Cardiac septum (tissue), 1 donor: ENCODE data around the gene PPP1R14B. TPM values are rescaled to one million over a fixed set of nuclear protein-coding genes. Genes with fewer than 3 reads are reported as not detected.

Experiments used
- DNase-seq: peaks from one replicate; pipeline ENCODE4 v3.0.0-alpha.2; 2020; ENCODE audit warnings: low spot score
- intact Hi-C: fragments of 100-400 bp; cut with DNase I; formaldehyde crosslinking; loops from one replicate; pipeline ENCODE4 v1.14.0; 2022
- long read RNA-seq: library from polyadenylated mRNA; unstranded; transcript quantifications from one replicate; pipeline ENCODE4 v2.0.0, GENCODE V29; 2021
- total RNA-seq: library from RNA; stranded (reverse); fragmentation: NEBNext Ultra II Directional; extraction: Animal tissue kit (Norgen Biotek cat#: 25700); gene quantifications from one replicate; pipeline ENCODE4 v1.2.1, GENCODE V29; 2021
- donor health status: DM: no; HTN: no; CAD: no.

Gene PPP1R14B
- 113 TPM for total RNA-seq
- long read RNA-seq, transcript PPP1R14B-201 (4 exons, 982 nt) = major isoform, 109 of 113 reads
- long read RNA-seq, partial matches to known transcripts = 2 of 113 reads
- long read RNA-seq, other reads (novel, unspliced or antisense) = 2 of 113 reads

DNA sequence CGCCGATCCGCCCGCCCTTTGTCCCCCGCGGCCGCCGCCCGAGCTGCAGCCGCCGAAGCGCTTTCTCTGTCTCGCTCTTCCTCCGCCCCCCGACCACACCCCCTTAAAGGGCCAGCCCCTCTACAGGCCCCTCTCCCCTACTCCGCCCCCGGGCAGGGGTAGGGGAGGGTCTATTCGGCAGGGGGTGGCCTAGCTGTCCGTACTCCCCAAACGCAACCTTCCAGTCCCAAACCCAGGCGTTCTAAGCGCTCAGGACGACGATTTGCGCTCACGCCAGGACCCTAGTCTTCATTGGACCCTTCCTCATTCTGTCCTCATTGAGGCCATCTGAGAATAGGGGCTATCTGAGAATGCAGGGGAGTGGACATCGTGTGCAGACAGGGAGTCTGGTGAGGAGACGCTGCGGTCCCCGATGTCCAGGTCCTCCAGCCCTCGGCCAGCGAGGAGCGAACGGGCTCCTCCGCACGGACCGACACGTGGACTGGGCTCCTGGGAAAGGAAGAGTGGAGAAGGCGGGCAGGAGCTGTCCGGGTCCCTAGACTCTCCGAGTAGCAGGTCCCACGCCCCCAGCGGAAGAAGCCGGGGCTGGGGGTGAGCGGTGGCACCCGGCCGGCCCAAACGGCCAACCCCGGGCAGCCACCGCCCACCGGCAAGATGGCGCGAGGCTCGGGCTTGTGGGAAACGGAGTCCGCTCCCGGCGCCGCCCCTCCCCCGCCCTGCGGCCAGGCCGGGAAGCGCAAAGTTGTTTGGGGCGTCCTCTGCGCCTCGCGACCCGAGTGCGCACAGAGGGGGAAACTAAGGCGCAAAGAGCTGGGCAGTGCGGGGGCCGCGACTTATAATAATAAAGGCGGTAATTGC is at the start of gene PPP1R14B:
PPP1R14B (minus strand) TSS at position 73 of the 858 bp plus-strand sequence. CDS start 270 bp downstream, outside the sequence.
- DNase-seq = peak; percentile 92
- intact Hi-C loops = loop anchor here (1.0 kb wide), 1 partner anchor 22 kb away; no protein-coding TSS in a partner anchor

DNA sequence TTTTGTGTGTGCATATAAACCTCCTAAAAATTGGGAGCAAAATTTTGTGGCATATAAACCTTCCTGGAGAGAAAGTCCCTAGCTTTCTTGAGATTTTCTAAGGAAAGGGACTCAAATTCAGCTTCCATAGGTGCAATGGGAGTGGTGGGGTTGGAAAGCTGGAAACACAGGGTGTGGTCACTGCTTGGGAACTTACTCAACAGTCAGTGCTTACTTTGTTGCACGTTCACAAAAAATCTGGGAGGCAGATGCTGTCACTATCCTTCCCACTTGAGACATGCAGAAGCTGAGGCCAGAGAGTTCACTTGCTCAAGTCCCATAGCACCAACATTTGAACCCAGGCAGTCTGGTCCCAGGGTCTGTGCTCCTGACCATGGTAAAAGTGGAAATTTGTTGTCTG is 49.5 kb upstream of the PPP1R14B start:
- no peak for DNase-seq
- intact Hi-C loops = no loop called here

GRCh38 chr11:64295760-64296159 is 49.0 kb upstream of the PPP1R14B start:
- intact Hi-C loops = no loop called here
- DNase-seq = no peak

DNA sequence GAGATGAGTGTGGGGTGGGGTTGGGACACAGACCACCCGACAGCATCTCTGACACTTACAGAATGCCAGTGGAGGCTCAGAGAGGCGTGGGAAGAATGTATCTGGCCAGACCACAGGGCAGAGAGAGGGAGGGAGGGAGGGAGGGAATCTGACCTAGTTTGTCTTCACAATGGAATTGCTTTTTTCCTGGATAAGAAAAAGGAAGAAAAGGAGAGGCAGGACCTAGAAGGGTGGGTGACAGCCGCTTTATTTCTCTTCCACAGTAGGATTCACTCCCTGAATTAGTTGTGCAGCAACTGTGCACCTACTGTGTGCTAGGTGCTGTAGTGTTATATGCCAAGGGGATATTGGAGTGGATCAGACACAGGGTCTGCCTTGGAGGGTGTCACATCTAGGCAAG is 48.0 kb upstream of the PPP1R14B start:
- intact Hi-C loops = no loop called here
- DNase-seq = no peak

- intact Hi-C loops = no loop called here
- DNase-seq = no peak
Observed at GRCh38 chr11:64292460-64293254, 45.9 kb upstream of the PPP1R14B start.

DNA sequence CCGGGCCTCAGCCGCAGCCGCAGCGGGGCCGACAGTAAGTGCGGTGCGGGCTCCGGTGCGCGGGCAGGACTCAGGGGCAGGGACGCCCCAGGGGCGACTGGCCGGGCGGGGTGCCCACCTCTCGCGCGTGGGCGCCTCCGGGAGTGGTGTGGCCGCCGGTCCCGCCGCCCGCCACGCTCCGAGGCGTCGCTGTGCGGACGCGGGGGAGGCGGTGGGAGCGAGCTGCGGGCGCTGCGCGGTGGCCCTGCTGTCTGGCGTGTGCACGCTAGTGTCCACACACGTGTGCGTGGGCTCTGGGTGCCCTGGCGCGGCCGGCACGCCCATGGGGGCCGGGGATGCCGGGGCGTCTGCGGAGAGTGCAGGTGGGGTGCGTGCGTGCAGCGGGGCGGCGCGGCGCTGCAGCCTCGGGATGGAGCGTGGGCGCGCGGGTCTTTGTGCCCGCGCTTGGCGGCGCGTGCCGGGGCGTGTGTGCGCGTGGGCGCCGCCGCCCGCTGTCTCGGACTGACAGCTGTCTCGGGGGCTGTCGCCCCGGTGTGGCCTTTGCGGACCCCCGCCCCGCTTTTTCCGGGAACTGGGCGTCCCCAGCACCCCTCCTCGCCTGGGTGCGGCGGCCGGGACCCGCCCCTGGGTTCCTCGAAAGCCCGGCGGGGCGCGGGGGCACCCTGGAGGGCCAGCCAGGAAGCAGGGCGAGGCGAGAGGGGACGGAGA is 45.2 kb upstream of the PPP1R14B start:
- intact Hi-C loops = no loop called here
- no peak for DNase-seq

- intact Hi-C loops = no loop called here
- no peak for DNase-seq
Observed at GRCh38 chr11:64291262-64291751, 44.6 kb upstream of the PPP1R14B start, which contains the start of gene KCNK4. Gene KCNK4 (plus strand): TSS chr11:64291302. CDS start chr11:64293019, 1,717 bp downstream.

DNA sequence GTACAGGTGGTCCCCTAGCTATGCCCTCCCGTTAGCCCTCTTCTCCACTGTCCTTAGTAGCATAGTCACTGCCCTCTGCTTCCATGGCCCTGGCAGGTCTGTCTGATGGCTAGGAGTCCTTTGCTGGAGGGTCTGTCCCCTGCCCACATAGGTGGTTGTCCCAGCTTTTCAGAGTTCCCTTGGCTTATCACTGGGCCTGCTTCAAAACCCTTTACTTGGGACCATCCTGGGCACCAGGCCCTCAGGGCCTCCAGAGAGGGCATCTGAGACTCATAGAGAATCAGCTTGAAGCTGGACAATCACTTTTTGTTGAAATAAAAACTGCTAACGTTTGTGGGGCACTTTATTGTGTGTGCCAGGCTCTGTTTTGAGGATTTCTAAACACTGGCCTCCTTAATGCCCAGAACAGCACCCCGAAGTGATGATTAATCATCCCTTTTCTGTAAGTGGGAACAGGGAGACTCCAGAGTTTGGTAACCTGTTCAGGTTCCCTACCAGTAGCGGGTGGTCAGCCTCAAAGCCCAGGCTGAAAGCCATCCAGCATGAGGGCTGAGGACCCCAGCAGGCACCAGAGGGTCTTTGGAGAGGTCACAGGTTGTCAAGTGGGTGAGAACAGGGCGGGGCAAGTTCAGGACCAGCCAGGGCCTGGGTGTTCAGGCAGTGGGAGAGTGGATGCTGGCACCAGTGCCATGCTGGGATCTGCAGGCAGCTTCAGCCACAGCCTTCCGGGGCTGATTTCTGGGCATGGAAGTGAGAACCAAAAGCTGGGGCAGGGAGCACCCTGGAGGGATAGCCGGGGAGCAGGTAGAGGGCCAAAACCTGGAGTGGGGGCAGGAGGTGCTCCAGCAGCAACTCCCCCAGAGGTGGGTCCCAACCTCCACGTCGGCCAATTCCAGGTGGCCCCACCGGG is 43.9 kb upstream of the PPP1R14B start:
- DNase-seq = no peak
- intact Hi-C loops = no loop called here

- no peak for DNase-seq
- intact Hi-C loops = no loop called here
Observed at GRCh38 chr11:64289002-64289564, 42.3 kb upstream of the PPP1R14B start.

DNA sequence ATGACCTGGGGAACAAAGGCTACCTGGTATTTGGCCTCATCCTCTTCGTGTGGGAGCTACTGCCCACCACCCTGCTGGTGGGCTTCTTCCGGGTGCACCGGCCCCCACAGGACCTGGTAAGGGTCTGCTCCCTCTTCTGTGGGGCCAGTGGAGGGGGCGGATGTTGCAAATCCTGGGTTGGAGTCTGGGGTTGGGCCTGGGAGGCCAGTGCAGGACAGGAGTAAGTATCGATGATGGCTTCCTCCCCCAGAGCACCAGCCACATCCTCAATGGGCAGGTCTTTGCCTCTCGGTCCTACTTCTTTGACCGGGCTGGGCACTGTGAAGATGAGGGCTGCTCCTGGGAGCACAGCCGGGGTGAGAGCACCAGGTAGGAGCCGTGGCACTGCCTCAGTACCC is 41.6 kb upstream of the PPP1R14B start:
- intact Hi-C loops = no loop called here
- DNase-seq = no peak

DNA sequence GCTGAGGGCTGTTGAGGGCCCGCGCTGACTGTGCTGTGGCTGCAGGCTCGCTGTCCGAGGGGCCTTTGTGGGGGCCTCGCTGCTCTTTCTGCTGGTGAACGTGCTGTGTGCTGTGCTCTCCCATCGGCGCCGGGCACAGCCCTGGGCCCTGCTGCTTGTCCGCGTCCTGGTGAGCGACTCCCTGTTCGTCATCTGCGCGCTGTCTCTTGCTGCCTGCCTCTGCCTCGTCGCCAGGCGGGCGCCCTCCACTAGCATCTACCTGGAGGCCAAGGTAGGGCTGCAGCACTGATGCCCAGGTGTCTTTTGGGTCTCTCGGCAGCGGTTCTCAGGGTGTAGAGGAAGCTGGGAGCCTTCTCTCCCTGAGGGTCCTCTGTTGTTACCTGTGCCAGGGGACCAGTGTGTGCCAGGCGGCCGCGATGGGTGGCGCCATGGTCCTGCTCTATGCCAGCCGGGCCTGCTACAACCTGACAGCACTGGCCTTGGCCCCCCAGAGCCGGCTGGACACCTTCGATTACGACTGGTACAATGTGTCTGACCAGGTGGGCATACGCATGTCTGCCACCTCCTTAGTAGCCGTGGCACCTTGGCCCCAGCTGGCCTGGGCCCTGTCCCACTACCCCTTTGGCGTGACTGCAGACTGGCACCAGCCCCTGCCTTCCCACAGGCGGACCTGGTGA is 41.1 kb upstream of the PPP1R14B start:
- no peak for DNase-seq
- intact Hi-C loops = no loop called here

GRCh38 chr11:64286801-64287159 is 40.0 kb upstream of the PPP1R14B start:
- no peak for DNase-seq
- intact Hi-C loops = no loop called here

- no peak for DNase-seq
- intact Hi-C loops = loop anchor here (1.0 to 2.0 kb wide), 2 partner anchors 16 to 19 kb away; partner anchors contain the start of gene ESRRA
Observed at GRCh38 chr11:64285885-64286800, 39.4 kb upstream of the PPP1R14B start.

DNA sequence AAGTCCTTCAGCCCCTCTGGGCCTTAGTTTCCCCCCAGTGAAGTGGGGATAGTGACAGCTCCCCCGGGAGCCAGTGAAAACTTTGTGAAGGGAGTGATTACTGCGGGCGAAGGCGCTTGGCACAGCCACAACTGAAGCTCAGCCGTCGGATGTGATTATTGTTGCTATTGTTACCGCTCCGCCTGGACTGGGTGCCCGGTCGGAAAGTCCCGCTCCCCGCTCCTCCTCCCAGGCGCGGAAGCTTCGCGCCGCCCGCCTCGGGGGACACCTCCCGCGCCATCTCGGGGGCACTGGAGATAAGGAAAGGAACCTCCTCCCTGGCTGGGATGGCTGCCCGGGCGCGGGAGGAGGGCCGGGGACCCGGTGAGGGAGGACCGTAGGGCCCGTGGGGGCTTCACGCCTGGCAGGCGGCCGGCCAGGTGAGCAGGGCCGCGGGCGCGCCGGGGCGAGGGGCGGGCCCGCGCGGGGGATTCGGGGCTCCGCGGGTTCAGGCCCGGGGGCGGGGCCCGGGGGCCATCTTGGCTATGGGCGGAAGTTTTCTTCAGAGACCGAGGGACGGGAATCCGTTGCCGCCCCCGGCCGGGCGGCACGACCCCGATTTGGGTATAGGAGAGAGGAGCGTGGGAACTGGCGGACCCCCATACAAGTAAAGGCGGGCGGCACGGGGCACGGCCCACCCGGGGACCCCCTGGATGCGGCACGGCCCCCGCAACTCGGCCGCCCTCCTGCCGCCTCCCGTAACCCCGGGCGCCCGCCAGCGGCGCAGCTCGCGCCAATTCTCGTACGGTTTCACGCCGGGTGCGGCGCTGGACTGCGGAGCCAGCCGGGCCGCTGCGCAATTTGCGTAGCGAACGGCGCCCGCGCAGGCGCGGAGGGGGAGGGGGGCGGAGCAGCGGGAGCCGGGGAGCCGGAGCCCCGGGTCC is 38.5 kb upstream of the PPP1R14B start, which contains the start of gene GPR137:
GPR137 (plus strand) TSS at position 887 of the 923 bp plus-strand sequence. CDS start 677 bp downstream, outside the sequence.
- intact Hi-C loops = loop anchor here (1.0 to 2.0 kb wide), 2 partner anchors 15 to 20 kb away; partner anchors contain the start of gene ESRRA
- DNase-seq = peak; percentile 95
